ENCODE measurements around the gene SEMA6B.

GRCh38 chr19:4501691-4502090 is 57.8 kb downstream of the SEMA6B start:
- TF ChIP-seq CTCF (conservative IDR thresholded peaks at IDR 0.05; ENCODE audit: low read depth, low read length) (no peak), POLR2A (IDR thresholded peaks at IDR 0.05; ENCODE audit: low read depth, low read length) (no peak), CHD1 (IDR thresholded peaks at IDR 0.05; ENCODE audit: low read depth, low read length) (no peak), FOS (IDR thresholded peaks at IDR 0.05; ENCODE audit: low read depth, low read length) (no peak), RFX5 (IDR thresholded peaks at IDR 0.05; ENCODE audit: low read depth, low read length) (no peak), MXI1 (IDR thresholded peaks at IDR 0.05; ENCODE audit: borderline replicate concordance, low read depth, low read length) (no peak), ELK1 (IDR thresholded peaks at IDR 0.05; ENCODE audit: borderline replicate concordance, low read depth, low read length) (no peak), MAZ (IDR thresholded peaks at IDR 0.05; ENCODE audit: borderline replicate concordance, low read depth, low read length) (no peak), RCOR1 (IDR thresholded peaks at IDR 0.05; ENCODE audit: insufficient replicate concordance, low read length) (no peak)
